Caco-2 (cell line): Measurements from ENCODE around the gene AHNAK. TPM values are rescaled to one million over a fixed set of nuclear protein-coding genes. Genes with fewer than 3 reads are reported as not detected.

ENCODE experiments used
- BruUV-seq: library from RNA; stranded (reverse); fragments of 400-500 nt; replicated peaks from 2 replicates; lab custom pipeline; 2021; lab: Mats Ljungman, UMichigan
- CTCF ChIA-PET: fragments of 300-600 bp; sonication (Branson Sonifier 250); formaldehyde crosslinking; loops from one replicate; lab custom pipeline; 2022; ENCODE audit warnings: antibody characterized with exemption; lab: Charles Lee
- POLR2A ChIA-PET: fragments of 300-600 bp; sonication (Branson Sonifier 250); formaldehyde crosslinking; loops from one replicate; lab custom pipeline; 2022; ENCODE audit warnings: antibody characterized with exemption; lab: Charles Lee
- DNase-seq, 2 experiments: peaks; one replicate each; pipeline versions ENCODE4 v3.0.0 to v3.0.0-alpha.2; 2020 to 2022
- H3K27me3 ChIP-seq: replicated peaks from 2 replicates; pipeline ENCODE4 v1.6.0; 2011; ENCODE audit warnings: low read length; ENCODE audit not compliant: control insufficient read depth, insufficient read depth
- H3K36me3 ChIP-seq: 2 replicates; pipeline ENCODE4 v1.5.1; 2011; ENCODE audit warnings: low read length; ENCODE audit not compliant: control insufficient read depth, insufficient read depth
- H3K4me1 ChIP-seq: fragments of 250-450 bp; sonication (Bioruptor Pico); 2 replicates; pipeline ENCODE4 v1.5.1; 2020; ENCODE audit warnings: mild to moderate bottlenecking
- H3K4me3 ChIP-seq: 2 replicates; pipeline ENCODE4 v1.5.1; 2011; ENCODE audit warnings: low read depth, mild to moderate bottlenecking, control low read depth, low read length
- H3K9me3 ChIP-seq: fragments of 250-450 bp; sonication (Bioruptor Pico); 2 replicates; pipeline ENCODE4 v1.5.1; 2020; ENCODE audit warnings: mild to moderate bottlenecking, moderate library complexity
- H3K27ac Mint-ChIP-seq: one replicate; pipeline ENCODE4 v1.8.0; 2022; ENCODE audit warnings: mixed read lengths; ENCODE audit not compliant: unreplicated experiment
- H3K27me3 Mint-ChIP-seq: one replicate; pipeline ENCODE4 v1.8.0; 2022; ENCODE audit warnings: mixed read lengths; ENCODE audit not compliant: insufficient read depth, unreplicated experiment
- H3K36me3 Mint-ChIP-seq: one replicate; pipeline ENCODE4 v1.8.0; 2022; ENCODE audit warnings: mild to moderate bottlenecking, mixed read lengths; ENCODE audit not compliant: insufficient read depth, unreplicated experiment
- H3K4me1 Mint-ChIP-seq: one replicate; pipeline ENCODE4 v1.8.0; 2022; ENCODE audit warnings: low read depth, mixed read lengths; ENCODE audit not compliant: unreplicated experiment
- H3K4me3 Mint-ChIP-seq: one replicate; pipeline ENCODE4 v1.8.0; 2022; ENCODE audit warnings: mild to moderate bottlenecking, moderate library complexity, mixed read lengths; ENCODE audit not compliant: unreplicated experiment
- H3K9me3 Mint-ChIP-seq: one replicate; pipeline ENCODE4 v1.8.0; 2022; ENCODE audit warnings: mixed read lengths; ENCODE audit not compliant: unreplicated experiment
- CTCF ChIP-seq, 2 experiments: fragments of 200-600 bp in 1 of 2; IDR thresholded peaks; 1 replicate in 1 of 2; 2 replicates in 1 of 2; pipeline versions ENCODE4 v1.5.1 to v1.8.0; 2011 to 2022; ENCODE audit warnings: antibody characterized with exemption in 1 of 2, control low read depth in 1 of 2, inconsistent platforms in 1 of 2, low read depth in 1 of 2, low read length in 1 of 2, mild to moderate bottlenecking in 1 of 2, moderate library complexity in 1 of 2; ENCODE audit not compliant: insufficient read depth in 1 of 2, severe bottlenecking in 1 of 2, unreplicated experiment in 1 of 2
- intact Hi-C: fragments of 100-400 bp; cut with micrococcal nuclease; formaldehyde crosslinking; loops from one replicate; pipeline ENCODE4 v1.10.0; 2022; ENCODE audit not compliant: unreplicated experiment
- total RNA-seq: library from RNA; stranded (reverse); gene quantifications from 2 replicates; pipeline ENCODE4 v1.2.3, GENCODE V29; 2022

Gene AHNAK
- total RNA-seq, 1 experiment from 2014 or later, result 312 TPM

- POLR2A ChIA-PET, result interaction anchor here (0.5 to 0.6 kb wide), 2 partner anchors 610 to 1065 kb away, joined by 3 read pairs; partner anchors contain the start of gene FTH1
- no peaks in the 10 kb centered on the region for H3K27me3 Mint-ChIP-seq
- Histone ChIP-seq H3K36me3 (peaks cover 3% of the 10 kb centered on the region; the same call in 1 of the 2 replicates), H3K27me3 (no peaks in the 10 kb centered on the region), H3K4me1 (peaks cover 12% of the 10 kb centered on the region), H3K4me3 (no peak overlapping the region), H3K9me3 (no peaks in the 10 kb centered on the region)
- CTCF ChIA-PET, result no interaction called here
- H3K4me1 Mint-ChIP-seq, result peaks cover 49% of the 10 kb centered on the region
- peaks cover 84% of the 10 kb centered on the region for H3K36me3 Mint-ChIP-seq
- no peak overlapping the region for H3K27ac Mint-ChIP-seq
- peak overlapping the region; percentile 24 for H3K4me3 Mint-ChIP-seq
- no peaks in the 10 kb centered on the region for H3K9me3 Mint-ChIP-seq
- no peak for TF ChIP-seq CTCF (IDR thresholded peaks at IDR 0.05; ENCODE audit: insufficient read depth in 1 of 2, low read depth in 1 of 2, low read length in 1 of 2, severe bottlenecking in 1 of 2, unreplicated experiment in 1 of 2)
- no TSS peak for BruUV-seq
- intact Hi-C loops, result no loop called here
- no peak for DNase-seq
Measured at GRCh38 chr11:62577046-62577714, 30.6 kb upstream of the AHNAK start.

- H3K9me3 ChIP-seq, result no peaks in the 10 kb centered on the region
- no peaks in the 10 kb centered on the region for H3K27me3 Mint-ChIP-seq
- no peak for TF ChIP-seq CTCF (IDR thresholded peaks at IDR 0.05; ENCODE audit: insufficient read depth in 1 of 2, low read depth in 1 of 2, low read length in 1 of 2, severe bottlenecking in 1 of 2, unreplicated experiment in 1 of 2)
- peaks cover 5% of the 10 kb centered on the region; the same call in 1 of the 2 replicates for H3K36me3 ChIP-seq
- ChIA-PET CTCF (no interaction called here), POLR2A (no interaction called here)
- H3K36me3 Mint-ChIP-seq, result peaks cover 84% of the 10 kb centered on the region
- intact Hi-C loops, result no loop called here
- peak overlapping the region; percentile 97 for H3K4me3 Mint-ChIP-seq
- no TSS peak for BruUV-seq
- peaks cover 57% of the 10 kb centered on the region for H3K4me1 Mint-ChIP-seq
- H3K4me1 ChIP-seq, result peaks cover 25% of the 10 kb centered on the region
- DNase-seq, result no peak
- H3K9me3 Mint-ChIP-seq, result no peaks in the 10 kb centered on the region
- peak overlapping the region; percentile 100 for H3K27ac Mint-ChIP-seq
- H3K4me3 ChIP-seq, result no peak overlapping the region
- no peaks in the 10 kb centered on the region for H3K27me3 ChIP-seq
Measured at GRCh38 chr11:62575837-62576236, 29.2 kb upstream of the AHNAK start.

GRCh38 chr11:62575156-62575555, 28.6 kb upstream of the AHNAK start:
- H3K9me3 ChIP-seq, result no peaks in the 10 kb centered on the region
- H3K27me3 ChIP-seq, result no peaks in the 10 kb centered on the region
- peak overlapping the region; percentile 100 for H3K27ac Mint-ChIP-seq
- peaks cover 6% of the 10 kb centered on the region; the same call in 1 of the 2 replicates for H3K36me3 ChIP-seq
- no TSS peak for BruUV-seq
- POLR2A ChIA-PET, result interaction anchor here (1.6 to 2.1 kb wide), 4 partner anchors 14 to 90 kb away, joined by 26 to 116 read pairs (median 32); partner anchors contain the start of genes C11orf98, CSKMT and TUT1
- H3K4me3 ChIP-seq, result peak overlapping the region; percentile 62
- H3K36me3 Mint-ChIP-seq, result peaks cover 88% of the 10 kb centered on the region
- intact Hi-C loops, result no loop called here
- CTCF ChIA-PET, result interaction anchor here (1.7 to 2.1 kb wide), 2 partner anchors 13 to 151 kb away, joined by 6 to 10 read pairs; no protein-coding TSS in a partner anchor
- no peak for DNase-seq
- H3K4me1 ChIP-seq, result peaks cover 25% of the 10 kb centered on the region
- H3K4me3 Mint-ChIP-seq, result peak overlapping the region; percentile 97
- no peaks in the 10 kb centered on the region for H3K27me3 Mint-ChIP-seq
- H3K9me3 Mint-ChIP-seq, result no peaks in the 10 kb centered on the region
- no peak for TF ChIP-seq CTCF (IDR thresholded peaks at IDR 0.05; ENCODE audit: insufficient read depth in 1 of 2, low read depth in 1 of 2, low read length in 1 of 2, severe bottlenecking in 1 of 2, unreplicated experiment in 1 of 2)
- peaks cover 56% of the 10 kb centered on the region for H3K4me1 Mint-ChIP-seq
